ENCODE results near the gene TMSB10.
"Not testable (repeated sequence)": the region's sequence is repeated elsewhere in the genome, so short reads cannot be mapped to it uniquely, and the experiment has no call there.

Gene TMSB10

DNA sequence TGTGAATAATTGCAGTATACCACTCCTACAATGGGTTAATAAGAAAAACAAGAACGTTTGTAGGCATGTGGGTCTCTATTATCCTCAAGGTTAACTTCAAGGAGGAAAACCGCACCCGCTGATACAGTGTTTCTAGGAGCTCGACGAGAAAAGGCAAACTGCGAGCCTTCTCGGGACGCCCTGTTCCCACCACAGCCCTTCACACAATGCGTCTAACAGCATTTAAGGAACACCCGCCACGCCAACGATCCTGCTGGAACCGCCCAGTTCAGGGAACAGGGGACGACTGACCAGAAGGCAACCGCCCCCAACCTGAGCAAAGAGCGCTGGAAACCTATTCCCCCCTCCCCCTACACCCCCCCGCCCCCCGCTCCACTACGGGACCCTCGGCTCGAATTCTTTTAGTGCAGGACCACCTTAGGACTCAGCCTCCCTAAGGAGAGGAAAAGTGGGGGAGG lies 710 bp upstream of the TMSB10 start:
- DNase-seq (ENCODE audit: low read depth): no peak

GRCh38 chr2:84906108-84906899 lies 848 bp downstream of the TMSB10 start:
- no peak for DNase-seq (ENCODE audit: low read depth)

GRCh38 chr2:84906900-84907714 lies 1.7 kb downstream of the TMSB10 start:
- DNase-seq (ENCODE audit: low read depth): no peak

GRCh38 chr2:84908948-84909713 lies 3.7 kb downstream of the TMSB10 start:
- DNase-seq (ENCODE audit: low read depth): no peak

GRCh38 chr2:84911135-84911678 lies 5.8 kb downstream of the TMSB10 start:
- no peak for DNase-seq (ENCODE audit: low read depth)

- DNase-seq (ENCODE audit: low read depth): no peak
Measured at GRCh38 chr2:84912984-84913383, 7.5 kb downstream of the TMSB10 start.

GRCh38 chr2:84914334-84914733 lies 8.9 kb downstream of the TMSB10 start:
- no peak for DNase-seq (ENCODE audit: low read depth)

GRCh38 chr2:84915675-84916074 lies 10.2 kb downstream of the TMSB10 start:
- DNase-seq (ENCODE audit: low read depth): not testable (repeated sequence)

- not testable (repeated sequence) for DNase-seq (ENCODE audit: low read depth)
Measured at GRCh38 chr2:84917821-84918220, 12.4 kb downstream of the TMSB10 start.

DNA sequence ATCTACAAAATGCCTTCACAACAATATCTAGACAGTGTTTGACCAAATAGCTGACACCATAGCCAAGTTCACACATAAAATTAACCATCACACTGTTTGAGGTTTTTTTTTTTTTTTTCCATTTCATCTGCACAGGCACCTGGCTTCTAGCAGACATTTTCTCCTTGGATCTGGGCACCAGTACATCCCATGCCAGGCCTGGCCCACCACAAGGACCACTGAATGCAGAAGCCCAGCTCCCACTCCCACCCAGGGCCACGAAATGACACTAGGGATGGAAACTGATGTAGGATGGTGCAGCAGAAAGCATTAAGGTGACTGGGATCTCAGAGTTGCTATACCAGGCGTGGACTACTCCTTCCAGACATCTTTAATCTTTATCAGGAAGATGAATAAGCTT lies 13.0 kb downstream of the TMSB10 start:
- DNase-seq (ENCODE audit: low read depth): no peak

GRCh38 chr2:84919885-84920580 lies 14.6 kb downstream of the TMSB10 start:
- no peak for DNase-seq (ENCODE audit: low read depth)

GRCh38 chr2:84923009-84923408 lies 17.6 kb downstream of the TMSB10 start:
- DNase-seq (ENCODE audit: low read depth): no peak

- DNase-seq (ENCODE audit: low read depth): no peak
Measured at GRCh38 chr2:84924173-84925106, 19.0 kb downstream of the TMSB10 start.

GRCh38 chr2:84925336-84925723 lies 19.9 kb downstream of the TMSB10 start:
- no peak for DNase-seq (ENCODE audit: low read depth)

GRCh38 chr2:84925724-84926376 lies 20.4 kb downstream of the TMSB10 start:
- DNase-seq (ENCODE audit: low read depth): peak; percentile 97

DNA sequence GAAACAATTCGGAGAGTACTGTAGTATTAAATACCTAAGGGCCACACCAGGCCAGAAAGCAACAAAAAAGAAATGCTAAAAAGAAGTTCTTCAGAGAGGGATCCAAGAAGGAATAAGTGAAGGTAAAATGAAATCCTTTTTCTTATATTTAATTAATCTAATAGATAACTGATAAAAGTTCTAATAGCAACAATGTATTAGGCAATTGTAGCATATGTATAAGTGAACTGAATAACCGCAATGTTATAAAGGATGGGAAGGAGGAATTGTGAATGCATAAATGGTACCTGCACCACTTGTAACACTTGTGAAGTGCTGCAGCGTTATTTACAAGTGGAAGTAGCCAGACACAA lies 21.8 kb downstream of the TMSB10 start:
- no peak for DNase-seq (ENCODE audit: low read depth)

DNA sequence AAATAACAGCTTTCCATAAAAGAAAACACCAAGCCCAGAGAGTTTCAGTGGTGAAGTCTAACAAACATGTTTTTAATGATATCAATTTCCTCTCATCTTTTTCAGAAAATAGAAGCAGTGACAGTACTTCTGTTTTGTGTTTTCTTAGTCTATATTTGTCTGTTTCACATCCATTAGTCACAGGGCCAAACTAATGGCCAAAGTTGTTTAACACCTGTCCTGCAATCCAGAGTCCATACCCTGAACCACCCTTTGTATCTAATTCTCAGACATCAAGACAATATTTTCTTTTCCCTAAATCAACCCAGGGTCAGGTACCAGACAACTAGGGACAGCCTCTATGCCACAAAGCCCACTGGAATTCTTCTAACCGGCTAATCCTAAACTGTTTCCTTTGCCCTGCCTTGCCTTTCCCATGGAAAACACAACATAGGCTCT lies 25.9 kb downstream of the TMSB10 start:
- no peak for DNase-seq (ENCODE audit: low read depth)

DNA sequence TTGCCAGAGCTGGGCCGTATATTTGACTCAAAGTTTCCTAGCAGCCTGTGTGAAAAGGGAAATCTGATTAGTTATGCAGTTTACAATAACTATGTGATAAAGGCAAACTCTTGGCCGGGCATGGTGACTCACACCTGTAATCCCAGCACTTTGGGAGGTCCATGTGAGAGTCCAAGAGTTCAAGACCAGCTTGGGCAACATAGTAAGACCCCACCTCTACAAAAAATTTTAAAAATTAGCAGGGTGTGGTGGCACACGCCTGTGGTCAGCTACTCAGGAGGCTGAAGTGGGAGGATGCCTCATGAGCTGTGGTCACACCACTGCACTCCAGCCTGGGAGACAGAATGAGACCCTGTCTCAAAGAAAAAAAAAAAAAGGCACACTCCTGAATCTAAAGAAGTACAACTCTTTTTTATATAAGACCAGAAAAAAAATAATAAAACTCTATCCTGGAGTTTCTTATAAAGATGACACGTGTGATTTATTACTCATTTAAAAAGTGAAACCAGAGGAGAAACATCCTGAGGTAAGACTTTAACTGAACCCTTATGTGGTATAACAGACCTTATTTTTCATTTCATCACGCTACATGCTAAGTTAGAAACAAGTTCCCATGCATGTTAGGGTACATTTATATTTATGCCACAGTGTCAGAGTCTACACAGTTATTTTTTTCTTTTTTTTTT lies 32.9 kb downstream of the TMSB10 start:
- no peak for DNase-seq (ENCODE audit: low read depth)

DNA sequence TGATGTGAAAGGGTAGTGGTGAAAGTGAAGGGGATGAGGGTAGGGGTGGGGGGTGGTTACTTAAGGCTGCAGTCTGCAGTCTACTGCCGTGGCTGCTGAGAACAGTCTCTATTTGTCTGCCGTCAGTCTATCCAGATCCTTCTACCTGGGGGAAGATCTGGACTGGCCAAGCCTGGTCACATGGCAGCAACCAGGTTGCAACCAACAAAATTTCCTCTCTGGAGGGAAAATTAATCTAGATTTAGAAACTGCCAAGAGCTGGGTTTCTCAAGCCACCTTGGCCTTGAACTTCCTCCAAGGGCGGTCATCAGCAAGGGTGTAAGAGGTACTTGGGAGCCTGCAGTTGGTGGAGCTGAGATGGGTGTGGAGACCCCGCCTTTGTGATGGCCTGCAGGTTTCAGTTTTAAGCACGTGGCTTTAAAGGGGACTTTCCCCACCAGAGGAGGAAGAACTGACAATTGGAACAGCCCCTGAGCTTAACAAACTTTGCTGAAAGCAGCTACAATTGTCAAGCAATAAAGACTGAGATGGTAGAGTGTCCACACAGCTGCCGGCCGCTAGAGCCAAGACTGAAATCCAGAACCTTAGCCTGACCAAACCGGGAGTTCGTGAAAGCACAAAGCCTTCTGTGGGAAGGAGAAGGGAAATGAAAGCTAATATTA lies 34.1 kb downstream of the TMSB10 start:
- DNase-seq (ENCODE audit: low read depth): peak; percentile 49

All from stimulated activated CD8-positive, alpha-beta memory T cell treated with anti-CD3 and anti-CD28 coated beads, Interleukin-7, amount 100 ng/mL, for 24 hours (primary cell).